Measurements from ENCODE around the gene CPNE7.

CPNE7 gene

GRCh38 chr16:89549007-89549700 lies 26.4 kb upstream of the CPNE7 start:
- no peak for DNase-seq (ENCODE audit: low read depth in 2 of 2, low spot score in 1 of 2)

GRCh38 chr16:89550421-89551007 lies 25.0 kb upstream of the CPNE7 start:
- DNase-seq (ENCODE audit: low read depth in 2 of 2, low spot score in 1 of 2): no peak

GRCh38 chr16:89552329-89552728 lies 23.2 kb upstream of the CPNE7 start:
- no peak for DNase-seq (ENCODE audit: low read depth in 2 of 2, low spot score in 1 of 2)

- DNase-seq (ENCODE audit: low read depth in 2 of 2, low spot score in 1 of 2): no peak
These were observed 22.6 kb upstream of the CPNE7 start for GRCh38 chr16:89552913-89553312.

GRCh38 chr16:89553733-89554132 lies 21.8 kb upstream of the CPNE7 start:
- no peak for DNase-seq (ENCODE audit: low read depth in 2 of 2, low spot score in 1 of 2)

- no peak for DNase-seq (ENCODE audit: low read depth in 2 of 2, low spot score in 1 of 2)
These were observed 21.2 kb upstream of the CPNE7 start for GRCh38 chr16:89554343-89554742.

DNA sequence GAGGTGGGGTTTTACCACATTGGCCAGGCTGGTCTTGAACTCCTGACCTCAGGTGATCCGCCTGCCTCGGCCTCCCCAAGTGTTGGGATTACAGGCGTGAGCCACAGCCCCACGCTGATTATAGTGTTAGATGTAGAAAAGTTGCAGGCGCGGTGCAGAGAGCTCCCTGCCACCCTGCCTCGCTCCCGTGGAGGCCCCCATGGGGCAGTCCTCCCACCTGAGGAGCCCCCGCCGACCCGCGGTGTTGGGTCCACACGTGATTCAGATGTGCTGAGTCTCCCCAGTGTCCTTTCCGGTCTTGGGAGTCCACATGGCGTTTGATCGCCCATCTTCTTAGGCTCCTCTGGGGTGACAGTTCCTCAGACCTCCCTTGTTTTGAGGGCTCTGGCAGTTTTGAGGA lies 20.3 kb upstream of the CPNE7 start:
- no peak for DNase-seq (ENCODE audit: low read depth in 2 of 2, low spot score in 1 of 2)

GRCh38 chr16:89555780-89556179 lies 19.8 kb upstream of the CPNE7 start:
- DNase-seq (ENCODE audit: low read depth in 2 of 2, low spot score in 1 of 2): no peak

GRCh38 chr16:89556750-89557689 lies 18.5 kb upstream of the CPNE7 start:
- peak; percentile 55 to 61 for DNase-seq (ENCODE audit: low read depth in 2 of 2, low spot score in 1 of 2)

DNA sequence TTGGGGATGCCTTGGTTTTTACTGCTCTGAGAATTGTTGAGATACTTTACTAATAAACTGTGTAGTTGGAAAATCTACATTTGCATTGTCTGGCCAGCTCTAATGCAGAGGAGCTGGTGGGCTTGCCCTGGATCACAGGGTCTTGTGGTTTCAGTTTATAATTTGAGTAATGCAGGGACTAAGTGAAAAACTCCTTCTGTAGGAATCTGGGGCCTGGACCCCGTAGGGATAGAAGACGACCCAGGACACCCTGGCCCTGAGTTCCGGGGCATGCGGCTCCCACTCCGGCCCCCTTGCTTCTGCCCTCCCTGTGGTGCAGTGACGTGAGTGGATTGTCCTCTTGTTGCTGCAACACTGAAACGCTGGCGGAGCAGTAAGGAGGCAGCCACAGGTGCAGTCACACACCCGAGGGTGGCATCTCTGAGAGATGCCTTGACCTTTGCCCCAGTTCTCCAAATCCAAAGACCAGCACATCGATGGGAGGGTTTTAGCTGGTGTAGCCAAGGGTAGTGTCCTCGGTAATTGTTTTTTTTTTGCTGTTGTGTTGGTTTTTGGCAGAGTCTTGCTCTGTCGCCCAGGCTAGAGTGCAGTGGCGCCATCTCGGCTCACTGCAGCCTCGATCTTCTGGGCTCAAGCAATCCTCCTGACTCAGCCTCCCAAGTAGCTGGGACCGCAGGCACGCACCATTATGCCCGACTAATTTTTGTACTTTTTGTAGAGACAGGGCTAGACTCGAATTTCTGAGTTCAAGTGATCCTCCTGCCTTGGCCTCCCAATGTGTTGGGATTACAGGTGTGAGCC lies 17.7 kb upstream of the CPNE7 start:
- no peak for DNase-seq (ENCODE audit: low read depth in 2 of 2, low spot score in 1 of 2)

- peak; percentile 78 to 86 for DNase-seq (ENCODE audit: low read depth in 2 of 2, low spot score in 1 of 2)
These were observed 15.0 kb upstream of the CPNE7 start, which contains the start of gene RPL13 for GRCh38 chr16:89560378-89561141. Gene RPL13 (plus strand): TSS chr16:89560682. CDS start chr16:89560960, 278 bp downstream.

- DNase-seq (ENCODE audit: low read depth in 2 of 2, low spot score in 1 of 2): no peak
These were observed 14.2 kb upstream of the CPNE7 start for GRCh38 chr16:89561142-89561883.

GRCh38 chr16:89561884-89562599 lies 13.5 kb upstream of the CPNE7 start:
- no peak for DNase-seq (ENCODE audit: low read depth in 2 of 2, low spot score in 1 of 2)

GRCh38 chr16:89562939-89563338 lies 12.6 kb upstream of the CPNE7 start:
- no peak for DNase-seq (ENCODE audit: low read depth in 2 of 2, low spot score in 1 of 2)

DNA sequence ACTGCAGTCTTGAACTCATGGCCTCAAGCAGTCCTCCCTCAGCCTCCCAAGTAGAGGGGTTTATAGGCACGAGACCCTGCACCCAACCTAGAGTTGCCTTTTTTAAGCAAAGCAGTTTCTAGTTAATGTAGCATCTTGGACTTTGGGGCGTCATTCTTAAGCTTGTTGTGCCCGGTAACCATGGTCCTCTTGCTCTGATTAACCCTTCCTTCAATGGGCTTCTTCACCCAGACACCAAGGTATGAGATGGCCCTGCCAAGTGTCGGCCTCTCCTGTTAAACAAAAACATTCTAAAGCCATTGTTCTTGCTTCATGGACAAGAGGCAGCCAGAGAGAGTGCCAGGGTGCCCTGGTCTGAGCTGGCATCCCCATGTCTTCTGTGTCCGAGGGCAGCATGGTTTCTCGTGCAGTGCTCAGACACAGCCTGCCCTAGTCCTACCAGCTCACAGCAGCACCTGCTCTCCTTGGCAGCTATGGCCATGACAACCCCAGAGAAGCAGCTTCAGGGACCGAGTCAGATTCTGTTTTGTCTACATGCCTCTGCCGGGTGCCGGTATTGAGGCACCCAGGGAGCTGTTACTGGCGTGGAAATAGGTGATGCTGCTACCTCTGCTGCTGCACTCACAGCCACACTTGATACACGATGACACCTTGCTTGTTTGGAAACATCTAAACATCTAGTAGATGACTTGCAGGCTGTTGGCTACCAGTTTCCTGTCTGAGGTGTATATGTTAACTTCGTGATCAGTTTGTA lies 11.7 kb upstream of the CPNE7 start:
- no peak for DNase-seq (ENCODE audit: low read depth in 2 of 2, low spot score in 1 of 2)

- no peak for DNase-seq (ENCODE audit: low read depth in 2 of 2, low spot score in 1 of 2)
These were observed 10.9 kb upstream of the CPNE7 start for GRCh38 chr16:89564476-89565255.

DNA sequence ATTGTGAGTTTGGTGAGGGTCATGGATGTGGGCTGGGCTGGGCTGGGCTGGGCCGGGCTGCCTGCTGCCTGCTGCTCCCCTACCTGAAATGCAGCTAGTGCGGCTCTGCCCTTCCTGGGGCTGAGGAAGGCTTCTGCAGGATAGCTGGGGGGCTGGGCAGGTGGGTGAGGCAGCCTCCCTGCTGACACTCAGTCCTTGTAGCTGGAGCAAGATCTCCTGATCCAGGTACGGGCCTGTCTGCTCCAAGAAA lies 10.4 kb upstream of the CPNE7 start:
- DNase-seq (ENCODE audit: low read depth in 2 of 2, low spot score in 1 of 2): no peak

All from stimulated activated CD8-positive, alpha-beta memory T cell treated with anti-CD3 and anti-CD28 coated beads, Interleukin-4, amount 100 ng/mL, for 4 hours (primary cell).